GM21737 (cell line): ENCODE results near the gene TEX30.

ENCODE experiments used
- ATAC-seq: cut with Tn5 transposase; IDR thresholded peaks from one replicate; pipeline ENCODE4 v1.9.1; 2021; ENCODE audit warnings: mild to moderate bottlenecking, moderate library complexity; ENCODE audit not compliant: unreplicated experiment

TEX30 gene

DNA sequence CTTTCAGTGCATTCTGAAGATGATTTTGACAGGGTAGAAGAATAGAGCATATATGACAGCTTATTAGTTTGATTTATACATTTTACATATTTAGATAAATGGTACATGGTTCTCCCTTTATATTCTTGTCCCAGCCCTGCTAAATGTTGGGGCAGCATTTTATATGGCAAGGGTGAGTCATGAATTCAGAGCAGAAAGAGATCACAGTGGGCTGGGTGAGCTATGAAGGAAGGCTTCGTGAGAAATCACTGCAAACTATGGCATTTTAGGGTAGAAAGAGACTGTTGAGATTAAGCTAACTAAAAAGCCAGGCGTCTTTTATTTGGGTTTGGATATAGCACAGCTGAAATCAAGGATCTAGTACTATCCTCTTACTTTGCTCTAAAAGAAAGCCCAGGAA lies 54.8 kb downstream of the TEX30 start:
- no peak for ATAC-seq
